Measurements from ENCODE around the gene SYK.

Gene SYK

DNA sequence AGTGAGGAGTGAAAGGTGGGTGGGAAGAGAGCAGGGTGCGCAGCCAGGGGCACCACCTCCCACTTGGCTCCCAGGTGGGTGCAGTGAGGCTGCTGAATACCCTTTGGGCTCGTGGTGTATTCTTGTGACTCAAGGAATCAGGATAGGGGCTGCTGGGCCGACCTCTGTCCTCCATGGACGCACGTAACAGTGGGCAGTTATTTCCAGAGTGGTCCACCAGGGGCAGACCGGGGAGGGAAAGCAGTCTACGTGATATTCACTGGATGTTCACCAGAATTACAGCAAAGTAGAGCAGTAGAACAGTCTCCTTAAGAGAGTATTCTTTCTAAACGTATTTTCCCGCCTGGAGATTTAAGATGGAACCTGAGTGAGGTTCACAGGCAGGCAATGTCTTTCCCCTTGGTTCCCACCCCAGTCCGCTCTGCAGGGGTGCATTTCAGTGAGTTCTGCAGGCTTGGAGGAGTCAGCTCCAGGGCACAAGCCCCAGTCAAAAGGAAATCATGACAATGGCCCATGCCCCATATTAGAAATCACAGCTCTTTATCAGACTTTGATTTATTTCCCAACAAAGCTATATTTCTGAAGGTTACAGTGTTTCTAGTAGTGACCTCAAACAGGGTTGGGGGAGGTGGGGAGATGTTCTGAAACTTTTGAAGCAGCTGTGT, 88.7 kb downstream of the SYK start:
- H3K27ac ChIP-seq = no peak overlapping the region
- TF ChIP-seq, protein P1, sequence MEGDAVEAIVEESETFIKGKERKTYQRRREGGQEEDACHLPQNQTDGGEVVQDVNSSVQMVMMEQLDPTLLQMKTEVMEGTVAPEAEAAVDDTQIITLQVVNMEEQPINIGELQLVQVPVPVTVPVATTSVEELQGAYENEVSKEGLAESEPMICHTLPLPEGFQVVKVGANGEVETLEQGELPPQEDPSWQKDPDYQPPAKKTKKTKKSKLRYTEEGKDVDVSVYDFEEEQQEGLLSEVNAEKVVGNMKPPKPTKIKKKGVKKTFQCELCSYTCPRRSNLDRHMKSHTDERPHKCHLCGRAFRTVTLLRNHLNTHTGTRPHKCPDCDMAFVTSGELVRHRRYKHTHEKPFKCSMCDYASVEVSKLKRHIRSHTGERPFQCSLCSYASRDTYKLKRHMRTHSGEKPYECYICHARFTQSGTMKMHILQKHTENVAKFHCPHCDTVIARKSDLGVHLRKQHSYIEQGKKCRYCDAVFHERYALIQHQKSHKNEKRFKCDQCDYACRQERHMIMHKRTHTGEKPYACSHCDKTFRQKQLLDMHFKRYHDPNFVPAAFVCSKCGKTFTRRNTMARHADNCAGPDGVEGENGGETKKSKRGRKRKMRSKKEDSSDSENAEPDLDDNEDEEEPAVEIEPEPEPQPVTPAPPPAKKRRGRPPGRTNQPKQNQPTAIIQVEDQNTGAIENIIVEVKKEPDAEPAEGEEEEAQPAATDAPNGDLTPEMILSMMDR (conservative IDR thresholded peaks at IDR 0.05; ENCODE audit: low read depth) = no peak
- CTCF ChIA-PET = no interaction called here
- POLR2A ChIA-PET (ENCODE audit: low non-redundant PET) = no interaction called here
- DNase-seq (ENCODE audit: low spot score) = no peak

DNA sequence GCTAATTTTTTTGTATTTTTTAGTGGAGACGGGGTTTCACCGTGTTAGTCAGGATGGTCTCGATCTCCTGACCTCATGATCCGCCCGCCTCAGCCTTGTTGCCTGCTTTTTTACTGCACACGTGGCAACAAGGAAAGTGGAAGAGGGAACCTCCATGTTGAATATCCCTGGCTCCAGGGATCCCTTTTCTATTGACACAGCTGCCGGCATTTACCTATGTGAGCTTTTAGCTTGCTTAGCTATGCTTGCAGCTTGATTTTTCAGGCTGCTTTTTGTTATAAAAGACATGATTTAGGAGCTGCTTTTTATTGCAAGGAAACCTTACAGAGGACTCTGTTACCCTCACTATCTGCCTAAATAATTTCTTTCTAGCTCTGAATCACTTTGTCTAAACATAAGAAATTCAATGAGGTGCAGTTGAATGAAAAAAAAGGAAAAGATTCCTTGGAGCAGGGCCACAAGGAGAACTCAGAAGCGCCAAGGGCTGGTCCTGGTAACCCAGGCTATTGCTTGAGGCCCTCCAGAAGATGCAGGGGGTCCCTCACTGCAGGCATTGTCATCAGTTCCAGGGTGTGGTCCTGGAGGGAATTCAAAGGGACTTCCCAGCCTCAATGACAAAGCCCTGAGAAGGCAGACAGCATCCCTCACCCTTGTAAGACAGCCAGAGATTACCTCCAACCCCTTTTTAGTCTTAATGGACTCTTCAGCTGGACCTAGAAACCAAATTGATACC, 89.9 kb downstream of the SYK start:
- TF ChIP-seq, protein P1 (conservative IDR thresholded peaks at IDR 0.05; ENCODE audit: low read depth) = no peak
- no peak overlapping the region for H3K27ac ChIP-seq
- ChIA-PET CTCF (interaction anchor here (0.9 kb wide), 1 partner anchor 13 kb away, joined by 3 read pairs; no protein-coding TSS in a partner anchor), POLR2A (ENCODE audit: low non-redundant PET) (no interaction called here)
- no peak for DNase-seq (ENCODE audit: low spot score)

DNA sequence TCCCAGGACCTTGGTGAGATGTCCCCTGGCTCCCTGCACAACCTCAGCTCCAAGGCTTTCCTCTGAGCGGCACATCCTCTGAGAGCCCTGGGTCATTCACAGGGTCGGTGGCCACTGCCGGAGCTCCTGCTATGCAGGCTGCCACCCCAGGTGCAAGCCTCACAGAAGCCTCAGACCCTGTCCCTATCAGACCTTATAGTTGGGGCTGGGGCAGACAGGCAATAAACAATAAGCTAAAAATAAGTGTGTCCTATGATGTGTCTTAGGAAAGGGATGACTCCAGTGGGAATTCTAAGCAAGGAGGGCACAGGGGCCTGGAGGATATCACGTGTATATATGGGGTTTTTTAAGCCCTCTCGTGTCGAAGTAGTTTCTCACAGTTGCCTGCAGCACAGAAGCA, 91.3 kb downstream of the SYK start:
- TF ChIP-seq, protein P1 (conservative IDR thresholded peaks at IDR 0.05; ENCODE audit: low read depth) = no peak
- H3K27ac ChIP-seq = no peak overlapping the region
- ChIA-PET CTCF (no interaction called here), POLR2A (ENCODE audit: low non-redundant PET) (no interaction called here)
- no peak for DNase-seq (ENCODE audit: low spot score)

DNA sequence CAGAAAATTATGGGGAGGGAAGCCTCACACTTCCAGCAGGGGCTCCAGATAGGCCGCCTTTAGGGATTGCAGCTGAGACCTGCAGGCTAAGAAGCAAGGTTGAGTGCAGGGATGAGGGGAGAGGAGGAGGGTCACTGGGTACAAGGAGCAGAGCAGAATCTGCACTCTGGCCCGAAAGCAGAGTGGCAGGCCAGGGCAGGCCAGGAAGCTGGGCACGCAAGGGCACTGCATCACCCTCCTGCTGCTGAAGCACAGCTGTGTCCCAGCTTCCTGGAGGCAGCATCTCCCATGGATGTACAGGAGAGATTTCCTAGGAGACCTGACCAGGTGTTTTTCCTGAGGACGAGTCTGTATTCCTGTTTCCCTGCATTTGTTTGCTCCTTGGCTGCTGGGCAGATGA, 92.1 kb downstream of the SYK start:
- CTCF ChIA-PET = no interaction called here
- no peak overlapping the region for H3K27ac ChIP-seq
- TF ChIP-seq, protein P1 (conservative IDR thresholded peaks at IDR 0.05; ENCODE audit: low read depth) = no peak
- DNase-seq (ENCODE audit: low spot score) = no peak
- POLR2A ChIA-PET (ENCODE audit: low non-redundant PET) = no interaction called here

DNA sequence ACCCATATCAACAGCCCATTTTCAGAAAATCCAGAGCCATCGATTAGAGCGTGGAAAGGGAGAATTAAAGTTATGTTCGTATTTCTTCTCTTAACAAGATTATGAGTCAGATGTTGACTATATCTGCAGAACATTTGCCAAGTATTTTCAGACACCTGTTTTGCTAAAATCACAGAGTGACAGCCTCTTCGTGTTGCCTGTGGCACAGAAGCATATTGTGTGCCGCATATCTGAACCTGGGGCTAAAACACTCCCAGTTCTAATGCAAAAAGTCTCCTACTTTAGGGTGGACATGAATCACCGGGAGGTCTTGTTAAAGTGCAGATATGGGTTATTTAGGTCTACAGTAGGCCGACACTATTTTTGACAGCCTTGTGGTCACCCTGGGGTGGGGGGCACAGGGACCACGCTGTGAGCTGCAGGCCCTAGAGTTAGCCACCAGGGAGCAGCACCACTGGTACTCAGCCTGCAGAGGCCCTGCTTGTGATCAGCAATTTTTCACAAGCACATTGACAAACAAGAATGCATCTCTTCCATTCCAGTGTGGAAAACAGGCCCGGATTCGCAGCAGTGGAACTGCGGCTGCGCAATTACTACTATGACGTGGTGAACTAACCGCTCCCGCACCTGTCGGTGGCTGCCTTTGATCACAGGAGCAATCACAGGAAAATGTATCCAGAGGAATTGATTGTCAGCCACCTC, 93.5 kb downstream of the SYK start:
- no peak overlapping the region for H3K27ac ChIP-seq
- ChIA-PET CTCF (interaction anchor here (0.6 to 0.7 kb wide), 4 partner anchors 88 to 962 kb away, joined by 3 read pairs; no protein-coding TSS in a partner anchor), POLR2A (ENCODE audit: low non-redundant PET) (no interaction called here)
- TF ChIP-seq, protein P1 (conservative IDR thresholded peaks at IDR 0.05; ENCODE audit: low read depth) = peak; percentile 63
- peak; percentile 26 for DNase-seq (ENCODE audit: low spot score)

DNA sequence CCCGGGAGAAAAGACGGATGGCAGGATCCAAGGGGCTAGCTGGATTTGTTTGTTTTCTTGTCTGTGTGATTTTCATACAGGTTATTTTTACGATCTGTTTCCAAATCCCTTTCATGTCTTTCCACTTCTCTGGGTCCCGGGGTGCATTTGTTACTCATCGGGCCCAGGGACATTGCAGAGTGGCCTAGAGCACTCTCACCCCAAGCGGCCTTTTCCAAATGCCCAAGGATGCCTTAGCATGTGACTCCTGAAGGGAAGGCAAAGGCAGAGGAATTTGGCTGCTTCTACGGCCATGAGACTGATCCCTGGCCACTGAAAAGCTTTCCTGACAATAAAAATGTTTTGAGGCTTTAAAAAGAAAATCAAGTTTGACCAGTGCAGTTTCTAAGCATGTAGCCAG, 94.2 kb downstream of the SYK start:
- ChIA-PET CTCF (no interaction called here), POLR2A (ENCODE audit: low non-redundant PET) (no interaction called here)
- H3K27ac ChIP-seq = no peak overlapping the region
- TF ChIP-seq, protein P1 (conservative IDR thresholded peaks at IDR 0.05; ENCODE audit: low read depth) = no peak
- no peak for DNase-seq (ENCODE audit: low spot score)

All from RWPE1 (cell line).